Skeletal muscle satellite cell (primary cell): ENCODE results near the gene TRIM28.

Experiments used
- H3K27me3 ChIP-seq: 2 replicates; pipeline ENCODE4 v1.7.0; 2013; ENCODE audit warnings: low read length; ENCODE audit not compliant: control insufficient read depth, insufficient read depth
- H3K36me3 ChIP-seq: 2 replicates; pipeline ENCODE4 v1.7.0; 2013; ENCODE audit warnings: mild to moderate bottlenecking, control low read depth, low read length; ENCODE audit not compliant: insufficient read depth
- H3K4me1 ChIP-seq: 2 replicates; pipeline ENCODE4 v1.7.0; 2013; ENCODE audit warnings: low read length; ENCODE audit not compliant: control insufficient read depth, insufficient read depth
- H3K4me2 ChIP-seq: 2 replicates; pipeline ENCODE4 v1.7.0; 2013; ENCODE audit warnings: mild to moderate bottlenecking, low read length
- H3K4me3 ChIP-seq: 2 replicates; pipeline ENCODE4 v1.7.0; 2013; ENCODE audit warnings: low read length
- H3K9ac ChIP-seq: 2 replicates; pipeline ENCODE4 v1.7.0; 2013; ENCODE audit warnings: mild to moderate bottlenecking, low read depth, low read length, moderate library complexity
- H3K9me3 ChIP-seq: replicated peaks from 2 replicates; pipeline ENCODE4 v1.7.0; 2013; ENCODE audit warnings: mild to moderate bottlenecking, control low read depth, low read length

TRIM28 gene

GRCh38 chr19:58545286-58546018 lies 1.6 kb downstream of the TRIM28 start:
- Histone ChIP-seq H3K36me3 (peaks cover 48% of the 10 kb centered on the region), H3K27me3 (no peaks in the 10 kb centered on the region), H3K9me3 (no peaks in the 10 kb centered on the region), H3K4me2 (peak overlapping the region; percentile 99), H3K4me1 (peaks cover 20% of the 10 kb centered on the region), H3K9ac (peak overlapping the region; percentile 95), H3K4me3 (peak overlapping the region; percentile 99)

DNA sequence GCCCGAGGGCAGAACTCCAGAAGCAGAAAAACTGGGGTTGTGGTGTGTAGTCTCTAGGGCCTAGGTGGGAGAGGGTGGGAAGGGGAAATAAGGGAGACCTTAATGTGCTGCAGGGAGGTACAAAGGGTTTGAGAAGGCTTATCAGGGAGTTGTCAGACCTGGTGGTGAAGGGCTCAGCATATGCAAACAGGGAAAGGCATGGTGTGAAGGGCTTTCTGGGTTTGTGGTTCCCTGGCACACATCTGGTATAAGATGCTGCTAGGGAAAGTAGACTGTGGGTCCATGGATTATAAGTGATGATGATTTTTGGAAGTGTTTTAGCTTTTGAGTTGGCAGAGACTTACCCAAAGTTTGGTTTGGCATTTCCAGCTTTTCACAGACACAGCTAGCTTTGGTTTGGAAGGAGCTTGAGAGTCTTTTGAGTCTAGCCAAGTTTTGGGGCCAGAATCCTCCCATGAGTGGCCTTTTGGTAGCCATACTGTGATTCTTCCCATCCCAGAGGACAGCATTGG lies 2.2 kb downstream of the TRIM28 start:
- Histone ChIP-seq H3K9ac (peak overlapping the region; percentile 95), H3K4me2 (peak overlapping the region; percentile 99), H3K27me3 (no peaks in the 10 kb centered on the region), H3K4me1 (peaks cover 20% of the 10 kb centered on the region), H3K4me3 (peak overlapping the region; percentile 99), H3K9me3 (no peaks in the 10 kb centered on the region), H3K36me3 (peaks cover 55% of the 10 kb centered on the region)

DNA sequence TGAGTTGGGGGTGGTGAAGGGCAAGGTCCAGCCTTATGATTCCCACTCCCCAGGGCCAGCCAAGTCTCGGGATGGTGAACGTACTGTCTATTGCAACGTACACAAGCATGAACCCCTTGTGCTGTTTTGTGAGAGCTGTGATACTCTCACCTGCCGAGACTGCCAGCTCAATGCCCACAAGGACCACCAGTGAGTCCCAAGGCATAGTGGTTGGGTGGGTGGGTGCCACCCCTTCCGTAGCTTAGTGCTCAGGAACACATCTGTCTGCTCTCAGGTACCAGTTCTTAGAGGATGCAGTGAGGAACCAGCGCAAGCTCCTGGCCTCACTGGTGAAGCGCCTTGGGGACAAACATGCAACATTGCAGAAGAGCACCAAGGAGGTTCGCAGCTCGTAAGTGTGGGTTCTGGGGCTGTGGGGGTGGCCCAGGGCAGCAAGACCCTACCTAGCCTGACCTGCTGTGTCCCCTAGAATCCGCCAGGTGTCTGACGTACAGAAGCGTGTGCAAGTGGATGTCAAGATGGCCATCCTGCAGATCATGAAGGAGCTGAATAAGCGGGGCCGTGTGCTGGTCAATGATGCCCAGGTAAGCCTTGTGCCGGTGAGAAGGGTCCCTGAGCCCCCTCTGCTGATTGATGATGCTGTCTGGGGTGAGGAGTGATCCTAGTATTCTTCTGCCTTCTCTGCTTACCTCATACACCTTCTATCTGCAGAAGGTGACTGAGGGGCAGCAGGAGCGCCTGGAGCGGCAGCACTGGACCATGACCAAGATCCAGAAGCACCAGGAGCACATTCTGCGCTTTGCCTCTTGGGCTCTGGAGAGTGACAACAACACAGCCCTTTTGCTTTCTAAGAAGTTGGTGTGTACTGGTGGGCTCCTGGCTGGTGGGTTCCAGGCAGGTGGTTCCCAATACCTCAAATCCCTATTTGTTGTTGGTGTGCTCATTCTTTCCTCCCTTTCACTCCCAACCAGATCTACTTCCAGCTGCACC lies 3.8 kb downstream of the TRIM28 start:
- Histone ChIP-seq H3K9ac (no peak overlapping the region), H3K9me3 (no peaks in the 10 kb centered on the region), H3K27me3 (no peaks in the 10 kb centered on the region), H3K4me2 (peak overlapping the region; percentile 63), H3K36me3 (peaks cover 70% of the 10 kb centered on the region), H3K4me3 (peak overlapping the region; percentile 43), H3K4me1 (peaks cover 20% of the 10 kb centered on the region)

DNA sequence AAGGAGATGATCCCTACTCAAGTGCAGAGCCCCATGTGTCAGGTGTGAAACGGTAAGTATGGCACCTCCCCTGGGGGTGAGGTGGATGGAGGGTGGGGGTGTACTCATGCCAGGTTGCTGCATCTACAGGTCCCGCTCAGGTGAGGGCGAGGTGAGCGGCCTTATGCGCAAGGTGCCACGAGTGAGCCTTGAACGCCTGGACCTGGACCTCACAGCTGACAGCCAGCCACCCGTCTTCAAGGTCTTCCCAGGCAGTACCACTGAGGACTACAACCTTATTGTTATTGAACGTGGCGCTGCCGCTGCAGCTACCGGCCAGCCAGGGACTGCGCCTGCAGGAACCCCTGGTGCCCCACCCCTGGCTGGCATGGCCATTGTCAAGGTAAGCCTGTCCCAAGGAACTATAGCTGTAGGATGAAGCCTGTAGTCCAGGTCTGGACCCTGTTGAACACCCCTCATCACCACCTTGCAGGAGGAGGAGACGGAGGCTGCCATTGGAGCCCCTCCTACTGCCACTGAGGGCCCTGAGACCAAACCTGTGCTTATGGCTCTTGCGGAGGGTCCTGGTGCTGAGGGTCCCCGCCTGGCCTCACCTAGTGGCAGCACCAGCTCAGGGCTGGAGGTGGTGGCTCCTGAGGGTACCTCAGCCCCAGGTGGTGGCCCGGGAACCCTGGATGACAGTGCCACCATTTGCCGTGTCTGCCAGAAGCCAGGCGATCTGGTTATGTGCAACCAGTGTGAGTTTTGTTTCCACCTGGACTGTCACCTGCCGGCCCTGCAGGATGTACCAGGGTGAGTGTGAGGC lies 5.2 kb downstream of the TRIM28 start:
- Histone ChIP-seq H3K4me2 (no peak overlapping the region), H3K4me3 (no peak overlapping the region), H3K9ac (no peak overlapping the region), H3K27me3 (no peaks in the 10 kb centered on the region), H3K36me3 (peaks cover 74% of the 10 kb centered on the region), H3K4me1 (peaks cover 27% of the 10 kb centered on the region), H3K9me3 (no peaks in the 10 kb centered on the region)

- no peaks in the 10 kb centered on the region for H3K9me3 ChIP-seq
- H3K27me3 ChIP-seq = no peaks in the 10 kb centered on the region
- H3K36me3 ChIP-seq = peaks cover 74% of the 10 kb centered on the region
- no peak overlapping the region for H3K9ac ChIP-seq
- peaks cover 30% of the 10 kb centered on the region for H3K4me1 ChIP-seq
- H3K4me2 ChIP-seq = no peak overlapping the region
- H3K4me3 ChIP-seq = no peak overlapping the region
These were observed 5.9 kb downstream of the TRIM28 start for GRCh38 chr19:58549664-58550361.

DNA sequence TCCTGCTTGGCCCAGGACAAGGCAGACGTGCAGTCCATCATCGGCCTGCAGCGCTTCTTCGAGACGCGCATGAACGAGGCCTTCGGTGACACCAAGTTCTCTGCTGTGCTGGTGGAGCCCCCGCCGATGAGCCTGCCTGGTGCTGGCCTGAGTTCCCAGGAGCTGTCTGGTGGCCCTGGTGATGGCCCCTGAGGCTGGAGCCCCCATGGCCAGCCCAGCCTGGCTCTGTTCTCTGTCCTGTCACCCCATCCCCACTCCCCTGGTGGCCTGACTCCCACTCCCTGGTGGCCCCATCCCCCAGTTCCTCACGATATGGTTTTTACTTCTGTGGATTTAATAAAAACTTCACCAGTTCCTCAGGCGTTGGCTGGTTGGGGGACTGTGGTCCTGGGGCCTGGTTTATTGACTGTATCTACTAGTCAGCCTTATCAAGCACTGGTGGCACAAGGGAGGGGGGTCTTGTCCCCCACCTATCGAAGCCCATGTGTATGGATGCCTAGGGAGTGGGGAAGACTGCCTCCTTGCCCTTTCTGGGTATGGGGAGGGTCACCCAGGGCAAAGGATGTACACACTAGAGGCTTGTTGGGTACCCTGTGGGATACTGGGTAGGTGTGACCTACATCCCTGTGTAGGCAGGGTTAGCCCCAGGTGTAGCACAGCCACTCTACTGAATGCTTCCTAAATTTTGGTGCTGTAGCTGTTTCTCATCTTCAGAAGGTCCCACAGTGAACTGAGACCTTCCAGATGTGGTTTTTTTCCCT lies 6.7 kb downstream of the TRIM28 start:
- peaks cover 35% of the 10 kb centered on the region for H3K4me1 ChIP-seq
- no peaks in the 10 kb centered on the region for H3K27me3 ChIP-seq
- no peak overlapping the region for H3K4me3 ChIP-seq
- H3K9me3 ChIP-seq = no peaks in the 10 kb centered on the region
- H3K9ac ChIP-seq = no peak overlapping the region
- H3K36me3 ChIP-seq = peaks cover 71% of the 10 kb centered on the region
- no peak overlapping the region for H3K4me2 ChIP-seq

GRCh38 chr19:58551123-58551497 lies 7.2 kb downstream of the TRIM28 start:
- Histone ChIP-seq H3K27me3 (no peaks in the 10 kb centered on the region), H3K9me3 (no peaks in the 10 kb centered on the region), H3K4me1 (peaks cover 31% of the 10 kb centered on the region), H3K4me3 (no peak overlapping the region), H3K9ac (no peak overlapping the region), H3K4me2 (no peak overlapping the region), H3K36me3 (peaks cover 68% of the 10 kb centered on the region)

GRCh38 chr19:58551577-58552471 lies 8.0 kb downstream of the TRIM28 start:
- Histone ChIP-seq H3K4me1 (peaks cover 30% of the 10 kb centered on the region), H3K9ac (no peak overlapping the region), H3K36me3 (peaks cover 70% of the 10 kb centered on the region), H3K4me2 (no peak overlapping the region), H3K4me3 (no peak overlapping the region), H3K9me3 (no peaks in the 10 kb centered on the region), H3K27me3 (no peaks in the 10 kb centered on the region)

DNA sequence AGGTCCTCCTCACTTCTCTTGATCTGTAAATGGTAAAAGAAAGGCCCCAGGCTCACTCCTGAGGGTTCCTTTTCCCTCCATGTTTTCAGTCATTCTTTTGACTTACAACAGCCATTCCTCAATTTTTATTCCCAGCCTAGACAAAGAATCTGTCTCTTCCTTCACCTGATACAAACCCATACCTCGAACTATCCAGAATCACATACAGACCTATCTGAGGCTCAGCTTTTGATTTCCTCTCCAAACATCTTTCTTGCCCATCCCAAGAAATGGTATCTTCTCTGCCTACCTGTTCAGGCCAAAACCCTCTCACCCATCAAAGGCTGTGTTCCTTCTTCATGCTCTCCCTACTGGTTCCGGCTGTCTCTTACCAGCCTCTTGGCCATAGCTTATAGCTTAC lies 8.8 kb downstream of the TRIM28 start:
- H3K9ac ChIP-seq = no peak overlapping the region
- no peaks in the 10 kb centered on the region for H3K27me3 ChIP-seq
- no peaks in the 10 kb centered on the region for H3K9me3 ChIP-seq
- H3K4me1 ChIP-seq = peaks cover 29% of the 10 kb centered on the region
- H3K4me3 ChIP-seq = no peak overlapping the region
- H3K36me3 ChIP-seq = peaks cover 67% of the 10 kb centered on the region
- no peak overlapping the region for H3K4me2 ChIP-seq
